Measurements from ENCODE around the gene PPIH. TPM values are rescaled to one million over a fixed set of nuclear protein-coding genes. Genes with fewer than 3 reads are reported as not detected.
"Not testable (repeated sequence)": the region's sequence is repeated elsewhere in the genome, so short reads cannot be mapped to it uniquely, and the experiment has no call there.

The PPIH gene
- total RNA-seq, 1 experiment from 2014 or later: 79.0 TPM

DNA sequence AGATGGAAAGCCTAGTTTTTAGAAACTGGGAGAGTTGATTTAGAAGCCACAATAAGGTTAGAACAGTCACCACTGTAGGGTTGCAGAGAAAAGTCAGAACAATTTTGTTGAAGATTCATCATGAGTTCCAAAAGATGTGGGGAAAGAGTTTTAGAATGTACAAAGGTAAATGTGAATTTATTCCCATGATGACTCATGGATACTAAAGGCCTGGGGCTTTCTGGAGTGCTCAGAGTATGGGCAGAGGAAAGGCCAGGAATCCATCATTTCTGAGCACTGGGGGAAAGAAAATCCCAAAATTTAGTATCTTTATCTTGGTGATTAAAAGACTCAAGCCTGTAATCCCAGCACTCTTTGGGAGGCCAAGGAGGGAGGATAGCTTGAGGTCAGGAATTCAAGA, 41.8 kb downstream of the PPIH start:
- intact Hi-C loops (cut with micrococcal nuclease; ENCODE audit: unreplicated experiment): no loop called here
- no peak overlapping the region for H3K4me3 ChIP-seq (ENCODE audit: low read depth, low read length, poor library complexity, severe bottlenecking)
- DNase-seq (ENCODE audit: low spot score): no peak
- H3K27ac ChIP-seq (ENCODE audit: low read depth, low read length, poor library complexity, severe bottlenecking): no peak overlapping the region
- TF ChIP-seq, protein P1, sequence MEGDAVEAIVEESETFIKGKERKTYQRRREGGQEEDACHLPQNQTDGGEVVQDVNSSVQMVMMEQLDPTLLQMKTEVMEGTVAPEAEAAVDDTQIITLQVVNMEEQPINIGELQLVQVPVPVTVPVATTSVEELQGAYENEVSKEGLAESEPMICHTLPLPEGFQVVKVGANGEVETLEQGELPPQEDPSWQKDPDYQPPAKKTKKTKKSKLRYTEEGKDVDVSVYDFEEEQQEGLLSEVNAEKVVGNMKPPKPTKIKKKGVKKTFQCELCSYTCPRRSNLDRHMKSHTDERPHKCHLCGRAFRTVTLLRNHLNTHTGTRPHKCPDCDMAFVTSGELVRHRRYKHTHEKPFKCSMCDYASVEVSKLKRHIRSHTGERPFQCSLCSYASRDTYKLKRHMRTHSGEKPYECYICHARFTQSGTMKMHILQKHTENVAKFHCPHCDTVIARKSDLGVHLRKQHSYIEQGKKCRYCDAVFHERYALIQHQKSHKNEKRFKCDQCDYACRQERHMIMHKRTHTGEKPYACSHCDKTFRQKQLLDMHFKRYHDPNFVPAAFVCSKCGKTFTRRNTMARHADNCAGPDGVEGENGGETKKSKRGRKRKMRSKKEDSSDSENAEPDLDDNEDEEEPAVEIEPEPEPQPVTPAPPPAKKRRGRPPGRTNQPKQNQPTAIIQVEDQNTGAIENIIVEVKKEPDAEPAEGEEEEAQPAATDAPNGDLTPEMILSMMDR (conservative IDR thresholded peaks at IDR 0.05; ENCODE audit: low read depth, low read length): no peak
- TF ChIP-seq EZH2 (IDR thresholded peaks at IDR 0.05; ENCODE audit: borderline replicate concordance, low read depth, low read length, poor library complexity, severe bottlenecking): no peak
- BruUV-seq (replicated peaks): no TSS peak
- ChIA-PET POLR2A (ENCODE audit: low non-redundant PET) (no interaction called here), CTCF (no interaction called here)
- H3K27me3 ChIP-seq (replicated peaks; ENCODE audit: insufficient read depth, low read depth, low read length, poor library complexity): no peaks in the 10 kb centered on the region
- H3K9me3 ChIP-seq (ENCODE audit: low read depth, low read length, poor library complexity, severe bottlenecking): no peaks in the 10 kb centered on the region
- no peaks in the 10 kb centered on the region for H3K4me1 ChIP-seq (ENCODE audit: insufficient read depth, low read length, poor library complexity, severe bottlenecking)
- peaks cover 98% of the 10 kb centered on the region for H3K36me3 ChIP-seq (ENCODE audit: insufficient read depth, low read length, poor library complexity, severe bottlenecking)

GRCh38 chr1:42703888-42704464, 45.8 kb downstream of the PPIH start:
- intact Hi-C loops (cut with micrococcal nuclease; ENCODE audit: unreplicated experiment): no loop called here
- Histone ChIP-seq H3K4me1 (ENCODE audit: insufficient read depth, low read length, poor library complexity, severe bottlenecking) (no peaks in the 10 kb centered on the region), H3K4me3 (ENCODE audit: low read depth, low read length, poor library complexity, severe bottlenecking) (no peak overlapping the region), H3K36me3 (ENCODE audit: insufficient read depth, low read length, poor library complexity, severe bottlenecking) (peaks cover 94% of the 10 kb centered on the region), H3K27ac (ENCODE audit: low read depth, low read length, poor library complexity, severe bottlenecking) (no peak overlapping the region), H3K9me3 (ENCODE audit: low read depth, low read length, poor library complexity, severe bottlenecking) (no peaks in the 10 kb centered on the region), H3K27me3 (replicated peaks; ENCODE audit: insufficient read depth, low read depth, low read length, poor library complexity) (no peaks in the 10 kb centered on the region)
- BruUV-seq (replicated peaks): no TSS peak
- TF ChIP-seq, protein P1 (conservative IDR thresholded peaks at IDR 0.05; ENCODE audit: low read depth, low read length): no peak
- TF ChIP-seq EZH2 (IDR thresholded peaks at IDR 0.05; ENCODE audit: borderline replicate concordance, low read depth, low read length, poor library complexity, severe bottlenecking): no peak
- CTCF ChIA-PET: no interaction called here
- POLR2A ChIA-PET (ENCODE audit: low non-redundant PET): no interaction called here
- DNase-seq (ENCODE audit: low spot score): no peak

- H3K4me3 ChIP-seq (ENCODE audit: low read depth, low read length, poor library complexity, severe bottlenecking); H3K4me1 ChIP-seq (ENCODE audit: insufficient read depth, low read length, poor library complexity, severe bottlenecking); BruUV-seq (replicated peaks); CTCF ChIA-PET; H3K27me3 ChIP-seq (replicated peaks; ENCODE audit: insufficient read depth, low read depth, low read length, poor library complexity); DNase-seq (ENCODE audit: low spot score); intact Hi-C loops (cut with micrococcal nuclease; ENCODE audit: unreplicated experiment); POLR2A ChIA-PET (ENCODE audit: low non-redundant PET); H3K27ac ChIP-seq (ENCODE audit: low read depth, low read length, poor library complexity, severe bottlenecking): not testable (repeated sequence)
- Histone ChIP-seq H3K9me3 (ENCODE audit: low read depth, low read length, poor library complexity, severe bottlenecking) (peaks cover 12% of the 10 kb centered on the region), H3K36me3 (ENCODE audit: insufficient read depth, low read length, poor library complexity, severe bottlenecking) (peaks cover 51% of the 10 kb centered on the region)
Measured at GRCh38 chr1:42712808-42713207, 54.6 kb downstream of the PPIH start.

GRCh38 chr1:42713293-42713692, 55.1 kb downstream of the PPIH start:
- Histone ChIP-seq H3K27ac (ENCODE audit: low read depth, low read length, poor library complexity, severe bottlenecking) (no peak overlapping the region), H3K27me3 (replicated peaks; ENCODE audit: insufficient read depth, low read depth, low read length, poor library complexity) (no peaks in the 10 kb centered on the region), H3K4me3 (ENCODE audit: low read depth, low read length, poor library complexity, severe bottlenecking) (no peak overlapping the region), H3K36me3 (ENCODE audit: insufficient read depth, low read length, poor library complexity, severe bottlenecking) (peaks cover 48% of the 10 kb centered on the region), H3K4me1 (ENCODE audit: insufficient read depth, low read length, poor library complexity, severe bottlenecking) (no peaks in the 10 kb centered on the region), H3K9me3 (ENCODE audit: low read depth, low read length, poor library complexity, severe bottlenecking) (peaks cover 12% of the 10 kb centered on the region)
- intact Hi-C loops (cut with micrococcal nuclease; ENCODE audit: unreplicated experiment): no loop called here
- no TSS peak for BruUV-seq (replicated peaks)
- DNase-seq (ENCODE audit: low spot score): no peak
- CTCF ChIA-PET: no interaction called here
- POLR2A ChIA-PET (ENCODE audit: low non-redundant PET): no interaction called here
- TF ChIP-seq, protein P1 (conservative IDR thresholded peaks at IDR 0.05; ENCODE audit: low read depth, low read length): no peak
- no peak for TF ChIP-seq EZH2 (IDR thresholded peaks at IDR 0.05; ENCODE audit: borderline replicate concordance, low read depth, low read length, poor library complexity, severe bottlenecking)

DNA sequence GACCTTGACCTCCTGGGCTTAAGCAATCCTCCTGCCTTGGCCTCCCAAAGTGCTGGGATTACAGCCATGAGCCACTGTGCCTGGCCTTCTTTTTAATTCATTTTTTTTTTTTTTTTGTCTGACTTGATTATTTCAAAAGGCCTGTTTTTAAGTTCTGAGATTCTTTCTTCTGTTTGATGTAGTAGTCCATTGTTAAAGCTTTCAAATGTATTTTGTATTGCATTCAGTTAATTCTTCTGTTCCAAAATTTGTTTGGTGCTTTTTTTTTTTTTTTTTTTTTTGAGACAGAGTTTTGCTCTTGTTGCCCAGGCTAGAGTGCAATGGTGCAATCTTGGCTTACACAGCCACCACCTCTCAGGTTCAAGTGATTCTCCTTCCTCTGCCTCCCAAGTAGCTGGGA, 56.2 kb downstream of the PPIH start:
- intact Hi-C loops (cut with micrococcal nuclease; ENCODE audit: unreplicated experiment); H3K4me1 ChIP-seq (ENCODE audit: insufficient read depth, low read length, poor library complexity, severe bottlenecking); H3K27me3 ChIP-seq (replicated peaks; ENCODE audit: insufficient read depth, low read depth, low read length, poor library complexity); BruUV-seq (replicated peaks); H3K27ac ChIP-seq (ENCODE audit: low read depth, low read length, poor library complexity, severe bottlenecking); POLR2A ChIA-PET (ENCODE audit: low non-redundant PET); CTCF ChIA-PET; H3K4me3 ChIP-seq (ENCODE audit: low read depth, low read length, poor library complexity, severe bottlenecking); DNase-seq (ENCODE audit: low spot score): not testable (repeated sequence)
- Histone ChIP-seq H3K36me3 (ENCODE audit: insufficient read depth, low read length, poor library complexity, severe bottlenecking) (peaks cover 41% of the 10 kb centered on the region), H3K9me3 (ENCODE audit: low read depth, low read length, poor library complexity, severe bottlenecking) (peaks cover 12% of the 10 kb centered on the region)
